NCI-H345 treated with DMSO at 0.1 percent for 48 hours (cell line): ENCODE results near the gene YWHAH.

ENCODE experiments used
- DNase-seq: peaks from one replicate; lab custom pipeline; 2025; ENCODE audit not compliant: unreplicated experiment; lab: John Stamatoyannopoulos, UW

The YWHAH gene

DNA sequence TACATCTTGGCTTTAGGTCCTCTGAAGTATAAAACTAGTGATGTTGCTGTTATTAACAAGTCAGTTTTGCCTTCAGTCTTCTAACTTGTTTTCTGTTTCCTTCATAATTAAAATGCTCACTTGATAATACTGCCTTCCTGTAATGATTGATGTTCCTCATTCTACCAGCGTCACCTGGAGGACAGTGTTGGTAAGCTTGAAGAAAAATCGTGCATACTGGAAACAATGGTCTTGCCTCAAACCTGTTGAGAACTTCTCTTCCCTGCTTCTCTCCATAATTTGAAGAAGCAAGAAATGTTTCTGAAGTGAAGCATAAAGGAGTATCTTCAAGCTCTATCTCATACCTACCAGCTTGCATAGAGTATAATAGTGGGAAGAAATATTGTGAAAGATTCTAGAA is 3.0 kb downstream of the YWHAH start:
- DNase-seq, result no peak

DNA sequence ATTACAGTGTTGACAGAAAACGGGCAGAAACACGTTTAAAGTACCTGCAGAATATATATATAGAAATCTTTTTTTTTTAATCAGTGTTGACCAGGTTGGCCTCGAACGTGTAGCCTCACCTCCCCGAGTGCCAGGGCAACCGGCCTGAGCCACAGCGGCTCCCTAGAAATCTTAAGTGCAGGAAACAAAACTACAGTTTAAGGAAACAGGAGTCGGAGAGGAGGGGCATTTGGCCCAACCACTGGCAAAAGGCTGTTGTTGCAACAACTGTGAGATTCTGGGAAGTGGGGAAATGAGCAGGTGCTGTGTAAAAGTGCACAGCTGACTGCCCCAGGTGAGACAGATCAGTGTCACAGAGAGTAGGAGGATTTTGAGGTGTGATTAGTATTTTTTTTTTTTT is 3.7 kb downstream of the YWHAH start:
- no peak for DNase-seq

DNA sequence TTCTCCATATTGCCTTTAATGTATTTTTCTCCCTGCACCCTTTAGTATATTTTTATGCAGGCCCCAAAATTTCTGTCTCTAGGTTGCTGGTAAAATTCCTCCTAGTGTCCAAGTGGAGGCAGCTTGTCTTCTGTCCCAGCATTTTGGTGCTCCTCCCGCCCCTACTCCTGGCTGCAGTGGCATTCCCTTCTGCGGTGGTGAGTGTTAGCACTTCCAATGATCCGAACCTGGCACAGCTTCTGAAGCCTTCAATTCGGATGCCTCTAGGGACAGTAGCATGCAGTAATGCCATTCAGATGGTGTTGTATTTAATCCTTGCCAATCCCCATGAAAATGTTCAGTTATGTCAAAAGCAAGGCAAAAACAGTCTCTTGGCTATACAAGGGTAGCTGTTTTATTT is 5.9 kb downstream of the YWHAH start:
- no peak for DNase-seq

DNA sequence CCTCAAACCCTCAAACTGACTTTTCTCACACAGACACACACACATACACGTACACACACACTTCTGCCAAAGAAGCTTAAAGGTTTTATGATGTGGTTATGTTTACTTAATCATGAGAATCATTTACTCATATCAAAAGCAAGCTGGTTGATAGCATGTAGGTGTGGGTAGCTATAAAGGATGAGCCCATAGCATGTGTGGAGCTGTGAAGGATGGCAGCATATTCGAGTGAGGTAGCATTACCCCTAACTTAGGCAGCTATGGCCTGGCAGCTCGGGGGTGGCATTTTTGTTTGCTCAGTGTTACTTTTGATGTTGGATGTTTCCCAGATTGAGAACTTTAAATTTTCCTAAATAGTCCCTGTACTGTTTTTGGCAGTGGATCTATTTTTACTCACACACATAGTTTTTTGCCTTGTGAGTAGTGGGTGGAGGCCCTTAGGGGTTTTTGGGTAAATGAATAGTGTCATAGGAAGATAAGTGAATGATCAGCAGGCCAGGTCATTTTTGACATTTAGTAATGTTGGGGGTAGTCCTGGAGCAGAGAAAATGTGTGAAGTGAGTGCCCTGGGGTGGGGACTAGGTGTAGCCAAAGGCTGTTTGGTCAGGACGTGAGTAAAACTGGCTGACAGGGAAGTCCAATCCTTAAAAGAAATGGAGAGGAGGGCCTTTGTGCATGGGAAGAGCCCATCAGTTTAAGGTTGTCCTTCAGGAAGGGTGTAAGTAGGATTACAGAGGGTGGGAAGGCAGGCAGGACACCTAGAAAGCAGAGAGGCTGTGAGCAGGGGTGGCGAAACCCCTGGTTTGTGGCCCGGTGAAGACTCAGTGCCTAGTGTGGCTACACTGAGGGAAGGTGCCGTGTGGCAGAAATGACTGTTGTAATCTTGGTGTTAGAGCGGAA is 7.1 kb downstream of the YWHAH start:
- no peak for DNase-seq

DNA sequence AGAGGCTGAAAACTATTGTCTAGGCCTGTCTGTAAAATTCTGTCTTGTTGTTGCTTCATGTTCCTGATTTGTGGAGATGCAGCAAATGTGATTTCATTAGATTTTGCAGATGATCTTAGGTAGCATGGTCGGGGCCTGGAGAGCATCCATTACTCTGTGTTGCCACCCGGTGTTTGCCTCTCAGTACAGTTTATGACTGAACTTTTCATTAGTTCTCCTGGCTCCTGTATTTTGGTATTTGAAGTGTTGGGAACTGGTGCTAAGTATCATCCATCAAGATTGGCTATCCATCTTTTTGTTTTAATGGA is 7.7 kb downstream of the YWHAH start:
- no peak for DNase-seq

DNA sequence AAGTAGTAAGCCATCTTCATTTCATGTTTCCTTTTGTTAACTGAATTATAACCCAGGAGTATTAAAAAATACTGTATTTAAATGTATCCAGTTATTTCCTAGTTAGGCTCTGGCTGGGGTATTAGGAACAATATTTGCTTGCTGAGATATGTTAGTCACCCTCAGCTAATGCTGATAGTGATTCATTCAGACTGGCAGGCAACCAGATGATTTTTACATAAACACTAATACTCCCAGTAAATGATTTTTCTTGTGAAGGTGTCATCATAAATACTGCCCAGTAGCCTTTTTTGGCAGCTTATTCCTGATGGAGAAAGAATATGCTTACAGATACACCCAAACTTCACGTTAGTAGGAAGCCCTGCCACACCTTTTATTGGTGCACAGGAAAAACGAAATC is 8.1 kb downstream of the YWHAH start:
- DNase-seq, result no peak

DNA sequence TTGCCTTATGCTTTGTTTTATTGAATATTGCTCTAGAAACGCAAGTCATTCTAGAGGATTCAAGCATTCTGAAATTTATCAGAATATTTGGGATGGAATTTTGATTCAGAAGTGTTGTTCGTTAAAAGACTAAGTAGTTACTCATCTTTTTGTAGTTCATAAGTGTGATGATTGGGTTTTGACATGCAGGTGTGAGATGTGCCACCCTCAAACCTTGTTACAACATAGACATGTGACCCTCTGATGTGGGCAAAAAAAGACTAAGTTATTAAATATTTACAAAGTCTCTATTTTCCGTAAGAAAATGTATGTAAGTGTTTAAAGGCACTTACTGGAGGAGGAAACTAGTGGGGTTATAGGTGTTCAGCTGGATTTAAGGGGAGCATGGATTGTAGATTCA is 8.9 kb downstream of the YWHAH start:
- DNase-seq, result no peak

DNA sequence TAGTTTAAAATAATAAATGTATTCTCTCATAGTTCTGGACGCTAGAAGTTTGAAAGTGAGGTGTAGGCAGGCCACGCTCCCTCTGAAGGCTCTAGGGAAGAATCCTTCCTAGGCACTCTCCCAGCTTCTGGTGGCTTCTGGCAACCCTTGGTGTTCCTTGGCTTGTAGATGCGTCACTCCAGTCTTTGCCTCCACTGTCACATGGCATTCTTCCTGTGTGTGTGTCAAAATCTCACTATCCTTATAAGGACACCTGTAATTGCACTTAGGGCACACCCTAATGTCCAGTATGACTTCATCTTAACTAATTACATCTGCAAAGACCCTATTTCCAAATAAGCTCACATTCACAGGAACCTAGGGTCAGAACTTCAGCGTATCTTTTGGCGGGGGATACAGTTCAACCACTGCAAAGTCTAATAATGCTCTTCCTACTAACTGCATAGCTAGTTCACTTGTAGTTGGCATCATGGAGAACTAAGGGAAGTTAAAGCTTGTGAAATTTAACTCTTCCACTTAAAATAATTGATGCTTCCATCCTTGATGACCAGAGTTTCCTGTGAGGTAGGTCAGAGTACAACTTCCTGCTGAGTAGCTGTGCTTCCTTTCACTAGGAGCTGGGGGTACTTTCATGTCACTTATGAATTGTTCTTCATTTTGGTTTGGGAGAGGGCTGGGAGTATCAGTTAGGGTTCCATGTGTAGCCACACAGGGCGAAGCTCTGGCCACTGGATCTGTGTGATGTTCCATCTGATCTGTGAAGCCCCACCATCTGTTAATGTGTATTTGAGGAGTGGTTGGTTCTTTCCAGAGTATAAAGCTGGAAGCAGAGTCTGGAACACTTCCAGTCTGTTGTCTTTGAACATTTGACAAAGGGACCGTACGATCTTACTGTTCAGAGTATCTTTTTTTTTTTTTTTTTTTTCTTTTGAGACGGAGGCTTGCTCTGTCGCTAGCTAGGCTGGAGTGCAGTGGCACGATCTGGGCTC is 10.5 kb downstream of the YWHAH start:
- DNase-seq, result no peak

DNA sequence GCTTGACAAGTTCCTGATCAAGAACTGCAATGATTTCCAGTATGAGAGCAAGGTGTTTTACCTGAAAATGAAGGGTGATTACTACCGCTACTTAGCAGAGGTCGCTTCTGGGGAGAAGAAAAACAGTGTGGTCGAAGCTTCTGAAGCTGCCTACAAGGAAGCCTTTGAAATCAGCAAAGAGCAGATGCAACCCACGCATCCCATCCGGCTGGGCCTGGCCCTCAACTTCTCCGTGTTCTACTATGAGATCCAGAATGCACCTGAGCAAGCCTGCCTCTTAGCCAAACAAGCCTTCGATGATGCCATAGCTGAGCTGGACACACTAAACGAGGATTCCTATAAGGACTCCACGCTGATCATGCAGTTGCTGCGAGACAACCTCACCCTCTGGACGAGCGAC is 12.0 kb downstream of the YWHAH start:
- no peak for DNase-seq

DNA sequence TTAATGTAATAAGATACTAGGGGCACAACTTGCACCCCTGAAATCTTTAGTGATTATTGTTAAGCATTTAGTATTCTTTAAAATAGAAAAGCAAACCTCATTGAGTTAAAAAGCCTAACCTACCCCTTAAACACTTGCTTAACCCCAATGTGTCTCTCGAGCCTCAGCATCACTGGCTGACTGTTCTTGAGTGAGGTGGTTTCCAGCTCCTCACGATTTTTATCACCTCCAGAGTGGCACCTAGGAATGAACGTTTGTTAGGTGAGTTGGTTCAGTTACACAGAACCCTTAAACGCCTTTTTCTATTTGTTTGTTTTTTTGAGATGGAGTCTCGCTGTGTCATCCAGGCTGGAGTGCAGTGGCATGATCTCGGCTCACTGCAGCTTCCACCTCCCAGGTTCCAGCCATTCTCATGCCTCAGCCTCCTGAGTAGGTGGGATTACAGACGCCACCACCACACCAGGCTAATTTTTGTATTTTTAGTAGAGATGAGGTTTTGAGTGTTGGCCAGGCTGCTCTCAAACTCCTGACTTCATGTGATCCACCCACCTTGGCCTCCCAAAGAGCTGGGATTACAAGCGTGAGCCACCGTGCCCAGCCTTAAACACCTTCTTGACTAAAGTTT is 13.7 kb downstream of the YWHAH start:
- no peak for DNase-seq

DNA sequence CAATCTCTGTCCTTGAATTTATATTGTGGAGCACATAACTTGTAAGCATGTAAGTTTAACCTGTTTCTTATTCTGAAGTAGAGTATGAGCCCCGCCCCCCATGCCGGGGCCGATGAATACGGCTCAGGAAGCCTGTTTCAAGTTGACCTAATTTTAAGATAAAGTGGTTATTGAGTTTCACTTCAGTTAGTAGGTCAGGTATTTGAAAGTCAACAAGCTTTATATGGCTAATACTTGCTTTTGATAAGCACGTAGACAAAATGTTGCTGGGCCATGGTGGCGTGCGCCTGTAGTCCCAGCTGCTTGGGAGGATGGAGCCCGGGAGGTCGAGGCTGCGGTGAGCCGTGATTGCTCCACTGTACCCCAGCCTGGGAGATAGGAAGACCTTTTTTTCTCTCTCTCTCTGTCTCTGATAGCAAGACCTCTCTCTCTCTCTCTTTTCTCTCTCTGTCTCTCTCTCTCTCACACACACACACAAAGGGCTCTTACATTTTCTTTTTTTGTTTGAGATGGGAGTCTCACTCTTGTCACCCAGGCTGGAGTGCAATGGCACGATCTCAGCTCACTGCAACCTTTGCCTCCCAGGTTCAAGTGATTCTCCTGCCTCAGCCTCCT is 14.4 kb downstream of the YWHAH start:
- no peak for DNase-seq

DNA sequence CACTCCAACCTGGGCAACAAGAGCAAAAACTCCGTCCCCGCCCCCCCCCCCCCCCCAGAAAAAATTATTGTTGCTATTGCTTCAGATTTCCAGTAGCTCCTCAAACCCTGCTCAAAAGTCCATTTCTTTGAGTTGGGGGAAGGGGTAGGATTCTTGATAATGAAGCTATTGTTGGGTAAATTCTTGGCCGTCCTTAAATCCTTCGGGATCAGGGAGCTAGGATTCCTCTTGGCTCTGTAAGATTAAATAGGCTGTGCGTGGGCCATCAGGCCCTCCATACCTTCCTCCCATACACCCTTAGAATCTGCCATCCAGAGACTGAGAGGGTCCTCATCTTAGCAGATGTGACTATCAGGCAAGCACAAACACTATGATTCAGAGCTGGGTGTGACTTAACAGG is 16.4 kb downstream of the YWHAH start:
- no peak for DNase-seq

DNA sequence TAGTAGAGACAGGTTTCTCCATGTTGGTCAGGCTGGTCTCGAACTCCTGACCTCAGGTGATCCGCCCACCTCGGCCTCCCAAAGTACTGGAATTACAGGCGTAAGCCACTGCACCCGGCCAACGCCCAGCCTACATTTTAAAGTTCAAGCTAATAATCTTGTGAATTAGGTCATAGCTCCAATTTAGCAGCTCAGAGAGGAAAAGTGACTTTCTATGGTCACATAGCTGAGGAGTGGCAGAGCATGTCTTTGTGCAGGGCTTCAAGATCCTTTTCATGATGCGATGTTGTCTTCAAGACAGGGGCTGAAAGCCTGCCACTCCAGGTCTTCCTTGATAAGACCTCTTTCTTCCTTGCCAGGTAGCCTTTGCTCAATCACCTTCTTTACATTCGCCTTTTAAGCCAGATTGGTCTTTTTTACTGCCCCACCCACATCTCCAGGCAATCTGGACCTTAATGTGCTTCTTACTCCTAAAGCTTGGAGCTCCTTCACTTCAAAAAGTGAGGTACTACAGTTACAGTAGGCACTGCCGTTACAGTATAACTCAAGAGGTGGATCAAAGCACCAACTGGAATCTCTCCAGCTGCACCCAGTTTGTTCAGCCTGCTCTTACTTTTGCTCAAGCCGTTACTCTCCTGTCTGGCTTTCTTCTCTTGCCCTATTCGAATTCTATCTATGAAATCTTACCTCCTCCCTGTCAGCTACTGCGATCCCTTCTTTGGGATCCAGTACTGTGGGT is 18.2 kb downstream of the YWHAH start:
- DNase-seq, result no peak

DNA sequence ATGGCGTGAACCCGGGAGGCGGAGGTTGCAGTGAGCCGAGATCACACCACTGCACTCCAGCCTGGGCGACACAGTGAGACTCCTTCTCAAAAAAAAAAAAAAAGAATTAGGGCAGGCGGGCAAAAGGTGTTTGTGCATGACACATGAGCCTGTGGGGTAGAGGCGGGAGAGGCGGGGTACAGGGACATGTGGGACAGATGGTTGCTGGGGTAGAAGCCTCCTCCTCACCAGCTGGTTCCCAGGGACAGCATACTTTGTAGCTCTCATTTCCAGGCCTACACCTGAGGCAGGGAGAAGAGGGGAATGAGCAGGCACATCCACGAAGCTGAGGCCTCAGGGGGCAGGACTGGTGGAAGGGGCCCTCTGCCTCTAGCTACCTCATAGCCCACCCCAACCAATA is 23.7 kb downstream of the YWHAH start:
- DNase-seq, result no peak

DNA sequence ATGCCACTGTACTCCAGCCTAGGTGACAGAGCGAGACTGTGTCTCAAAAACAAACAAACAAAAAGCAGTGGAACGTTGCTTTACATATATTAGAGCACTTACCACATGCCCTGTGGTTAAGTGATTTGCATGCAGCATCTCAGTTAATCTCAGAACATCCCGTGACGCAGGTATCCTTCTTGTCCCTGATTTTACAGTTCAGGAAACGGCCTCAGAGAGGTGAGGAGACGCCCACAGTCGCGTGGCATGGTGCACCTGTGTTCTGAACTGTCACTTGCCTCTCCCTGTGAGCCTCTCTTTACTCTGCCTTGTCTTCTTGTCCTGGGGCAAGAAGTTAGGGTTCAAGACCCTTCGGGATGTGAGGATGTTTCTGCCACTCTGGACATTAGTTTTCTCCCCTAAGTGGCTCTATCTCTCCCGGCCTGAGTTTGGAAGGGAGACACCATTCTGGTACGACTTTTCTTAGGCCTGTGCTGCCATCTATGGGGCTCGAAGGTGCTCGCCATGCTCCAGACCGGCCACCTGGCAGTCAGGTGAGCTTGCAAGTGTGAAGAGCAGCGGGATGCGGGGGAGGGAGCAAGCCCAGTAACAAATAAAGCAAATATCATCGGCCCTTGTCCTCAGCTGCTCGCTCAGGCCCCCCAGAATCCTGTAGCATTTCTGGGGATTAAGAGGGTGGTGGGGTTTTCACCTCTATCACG is 25.6 kb downstream of the YWHAH start:
- peak; percentile 62 for DNase-seq

DNA sequence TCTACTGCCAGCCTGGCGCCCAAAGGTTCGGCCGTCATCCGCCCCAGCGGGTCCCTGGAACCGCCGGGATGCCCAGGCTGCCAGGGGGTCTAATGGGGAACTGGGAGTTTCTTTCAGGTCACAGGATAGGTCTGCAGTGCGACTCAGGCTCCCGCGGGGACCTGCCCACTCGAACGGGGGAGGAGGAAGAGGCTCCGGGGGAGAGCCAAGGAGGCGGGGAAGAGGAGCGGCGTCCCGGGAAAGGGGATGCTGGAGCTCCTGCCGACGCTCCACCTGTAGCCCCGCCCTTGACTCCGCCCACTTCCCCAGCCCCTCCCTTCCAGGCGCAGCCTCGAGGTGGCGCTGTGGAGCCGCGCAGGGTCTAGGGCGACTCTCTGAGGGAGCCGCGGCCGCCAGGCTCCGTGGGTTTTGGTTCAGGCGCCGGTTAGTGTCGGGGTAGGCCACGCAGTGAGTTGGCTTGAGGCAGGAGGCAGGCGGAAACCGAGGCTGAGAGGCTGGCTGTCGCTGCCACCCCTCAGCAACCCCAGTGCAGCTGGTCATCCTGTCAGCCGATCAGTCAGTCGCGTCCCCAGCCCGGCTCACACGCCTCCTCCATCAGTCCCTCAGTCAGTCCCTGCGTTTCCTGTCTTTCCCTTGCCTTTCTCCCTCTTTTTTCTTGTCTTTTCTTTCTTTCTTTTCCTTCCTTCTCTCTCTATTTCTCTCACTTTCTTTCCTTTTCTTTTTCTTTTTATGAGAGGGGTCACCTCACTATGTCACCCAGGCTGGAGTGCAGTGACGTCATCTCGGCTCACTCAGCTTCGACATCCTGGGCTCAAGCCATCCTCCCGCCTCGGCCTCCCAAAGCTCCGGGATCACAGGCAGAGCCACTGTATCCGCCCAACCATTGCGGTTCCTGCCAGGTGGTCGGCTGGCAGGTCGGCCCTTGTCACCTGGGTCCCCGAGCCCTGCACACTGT is 26.4 kb downstream of the YWHAH start:
- peak; percentile 43 for DNase-seq

DNA sequence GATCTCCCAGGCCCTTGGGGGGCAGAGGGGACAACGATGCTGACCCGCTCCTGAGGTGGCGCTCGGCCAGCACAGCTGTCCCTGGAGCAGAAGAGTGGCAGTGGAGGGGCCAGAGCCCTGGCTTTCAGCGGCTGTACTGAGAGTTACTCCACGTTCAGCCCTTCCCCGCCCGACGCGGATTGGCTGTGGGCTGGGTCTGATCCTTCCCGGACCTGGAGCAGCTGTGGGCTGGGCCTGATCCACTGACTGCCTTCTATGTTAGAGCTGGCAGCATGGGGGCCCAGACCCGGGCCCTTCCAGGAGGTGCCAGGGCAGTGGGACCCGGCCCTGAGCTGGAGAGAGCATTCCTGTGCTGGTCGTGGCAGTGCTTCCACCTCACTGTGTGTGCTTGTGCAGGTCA is 27.8 kb downstream of the YWHAH start:
- DNase-seq, result no peak

DNA sequence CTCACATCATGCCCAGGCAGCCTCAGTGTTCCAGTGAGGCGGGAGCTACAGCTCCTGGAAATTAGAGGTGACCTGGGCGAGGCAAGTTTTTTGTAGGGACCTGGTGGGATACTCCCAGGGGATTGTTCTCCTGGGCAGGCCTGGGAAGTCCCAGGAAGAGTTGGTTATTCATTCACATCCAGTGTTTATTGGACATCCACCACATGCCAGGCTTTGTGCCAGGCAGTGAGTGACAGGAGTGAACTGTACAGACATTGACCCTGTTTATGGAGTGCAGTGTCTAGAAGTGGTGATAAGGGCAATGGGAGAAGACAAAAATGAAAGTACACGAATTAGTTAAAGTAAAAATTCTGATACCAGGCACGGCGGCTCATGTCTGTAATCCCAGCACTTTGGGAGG is 29.4 kb downstream of the YWHAH start:
- no peak for DNase-seq
